HG03103 (cell line): ENCODE data around the gene SERPINB1.
"Not testable (repeated sequence)": the region's sequence is repeated elsewhere in the genome, so short reads cannot be mapped to it uniquely, and the experiment has no call there.

Source experiments
- ATAC-seq: cut with Tn5 transposase; IDR thresholded peaks from one replicate; pipeline ENCODE4 v1.9.1; 2021; ENCODE audit warnings: low read depth; ENCODE audit not compliant: unreplicated experiment

Gene SERPINB1

DNA sequence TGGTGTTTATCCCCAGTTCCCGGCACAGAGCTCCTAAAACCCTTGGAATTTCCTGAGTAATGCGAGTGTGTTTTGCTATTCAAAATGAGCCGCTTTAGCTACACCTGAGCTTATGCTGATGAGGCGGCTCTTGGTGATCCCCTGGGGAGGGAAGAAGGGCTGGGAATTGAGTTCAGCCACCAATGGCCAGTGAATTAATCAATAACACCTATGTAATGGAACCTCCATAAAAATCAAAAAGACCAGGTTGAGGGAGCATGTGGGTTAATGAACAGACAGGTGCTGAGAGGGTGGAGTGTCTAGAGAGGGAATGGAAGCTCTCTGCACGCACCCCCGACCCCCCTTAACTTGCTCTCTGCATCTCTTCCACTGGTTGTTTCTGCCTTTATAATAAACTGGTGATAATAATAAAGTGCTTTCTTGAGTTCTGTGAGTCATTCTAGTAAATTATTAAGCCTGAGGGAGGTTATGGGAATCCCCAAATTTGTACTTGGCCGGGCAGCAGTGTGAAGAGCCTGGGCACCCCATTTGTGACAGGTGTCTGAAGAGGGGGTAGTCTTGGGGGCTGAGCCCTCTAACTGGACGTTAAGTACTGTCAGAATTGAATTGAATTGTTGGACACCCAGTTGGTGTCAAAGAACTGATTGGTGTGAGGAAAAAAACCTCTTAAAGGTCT lies 24.6 kb upstream of the SERPINB1 start:
- ATAC-seq: no peak

DNA sequence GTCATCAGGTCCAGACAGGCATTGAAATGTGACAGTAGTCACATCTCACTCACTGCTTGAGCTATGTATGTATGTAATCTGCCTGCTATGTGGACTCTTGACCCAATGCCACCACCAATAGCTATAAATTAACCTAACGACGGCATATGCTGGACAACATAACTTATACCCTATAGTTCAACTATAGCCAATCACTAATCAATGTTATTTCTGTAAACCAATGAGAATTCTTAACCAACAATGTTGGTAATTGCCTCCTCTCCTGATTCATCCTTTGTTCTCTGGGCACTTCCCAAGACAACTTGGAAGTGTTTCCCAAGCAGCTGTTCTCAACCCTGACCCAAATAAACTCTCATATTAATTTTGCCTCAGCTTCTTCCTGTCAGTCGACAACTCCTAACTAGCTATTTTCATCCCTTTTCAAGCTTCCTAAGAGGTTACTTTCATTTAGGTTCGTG lies 24.1 kb upstream of the SERPINB1 start:
- no peak for ATAC-seq

DNA sequence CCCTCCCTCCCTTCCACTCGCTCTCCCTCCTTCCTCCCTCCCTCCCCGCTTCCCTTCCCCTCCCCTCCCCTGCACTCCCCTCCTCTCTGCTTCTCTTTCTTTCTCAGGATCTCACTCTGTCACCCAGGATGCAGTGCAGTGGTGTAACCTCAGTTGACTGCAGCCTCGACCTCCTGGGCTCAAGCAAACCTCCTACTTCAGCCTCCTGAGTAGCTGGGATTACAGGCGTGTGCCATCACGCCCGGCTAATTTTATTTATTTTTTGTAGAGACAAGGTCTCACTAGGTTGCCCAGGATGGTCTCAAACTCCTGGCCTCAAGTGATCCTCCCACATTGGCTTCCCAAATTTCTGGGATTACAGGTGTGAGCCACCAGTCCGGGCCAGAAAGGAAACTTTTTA lies 23.6 kb upstream of the SERPINB1 start:
- ATAC-seq: no peak

DNA sequence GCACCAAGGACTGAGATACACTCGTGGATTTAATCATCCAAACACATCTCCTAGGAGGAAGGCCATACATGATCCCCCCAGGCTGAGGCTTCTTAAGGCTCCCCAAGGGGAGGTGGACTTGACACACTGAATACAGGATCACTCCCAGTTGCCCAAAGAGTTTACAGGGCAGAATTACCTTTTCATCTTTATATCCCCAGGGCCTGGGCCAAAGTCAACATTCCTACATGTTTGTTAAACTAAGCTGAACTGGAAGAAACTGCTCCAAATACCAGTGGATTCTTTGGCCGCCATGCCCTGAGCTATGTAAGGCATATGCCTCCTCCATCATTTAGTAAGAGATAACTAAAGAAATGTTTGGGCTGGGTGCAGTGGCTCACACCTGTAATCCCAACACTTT lies 22.2 kb upstream of the SERPINB1 start:
- no peak for ATAC-seq

DNA sequence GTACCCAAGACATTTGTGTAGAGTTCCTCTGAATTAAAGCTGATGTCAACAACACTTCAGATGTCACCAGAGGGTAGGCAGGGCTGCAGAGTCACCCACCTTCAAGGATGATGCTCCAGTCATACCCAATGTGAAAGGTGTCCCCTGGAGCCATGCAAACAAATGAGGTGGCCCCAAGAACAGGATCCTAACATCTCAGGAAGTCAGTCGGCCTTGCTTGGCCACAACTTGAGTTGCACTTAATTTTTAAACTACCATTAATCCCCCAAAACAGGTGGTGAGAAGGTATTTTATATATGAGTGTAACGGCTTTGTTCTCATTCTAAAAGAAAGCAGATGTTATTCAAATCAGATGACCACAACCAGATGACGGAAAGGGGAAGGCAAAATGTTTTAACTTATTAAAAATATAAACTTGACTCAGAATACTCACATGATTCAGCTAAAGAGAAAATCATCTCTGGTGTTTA lies 21.1 kb upstream of the SERPINB1 start:
- peak; percentile 44 for ATAC-seq

DNA sequence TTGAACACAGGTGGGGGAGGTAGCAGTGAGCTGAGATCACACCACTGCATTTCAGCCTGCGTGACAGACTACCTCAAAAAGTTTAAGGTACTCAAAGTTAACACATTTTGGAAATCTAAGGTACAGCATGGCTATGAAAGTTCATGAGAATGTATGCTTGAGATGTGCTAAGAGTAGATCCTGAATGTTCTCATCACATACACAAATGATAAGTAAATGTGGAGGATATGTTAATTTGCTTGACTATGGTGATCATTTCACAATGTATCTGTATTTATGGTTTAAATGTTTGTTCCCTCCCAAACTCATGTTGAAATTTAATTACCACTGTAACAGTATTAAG lies 20.1 kb upstream of the SERPINB1 start:
- ATAC-seq: no peak

DNA sequence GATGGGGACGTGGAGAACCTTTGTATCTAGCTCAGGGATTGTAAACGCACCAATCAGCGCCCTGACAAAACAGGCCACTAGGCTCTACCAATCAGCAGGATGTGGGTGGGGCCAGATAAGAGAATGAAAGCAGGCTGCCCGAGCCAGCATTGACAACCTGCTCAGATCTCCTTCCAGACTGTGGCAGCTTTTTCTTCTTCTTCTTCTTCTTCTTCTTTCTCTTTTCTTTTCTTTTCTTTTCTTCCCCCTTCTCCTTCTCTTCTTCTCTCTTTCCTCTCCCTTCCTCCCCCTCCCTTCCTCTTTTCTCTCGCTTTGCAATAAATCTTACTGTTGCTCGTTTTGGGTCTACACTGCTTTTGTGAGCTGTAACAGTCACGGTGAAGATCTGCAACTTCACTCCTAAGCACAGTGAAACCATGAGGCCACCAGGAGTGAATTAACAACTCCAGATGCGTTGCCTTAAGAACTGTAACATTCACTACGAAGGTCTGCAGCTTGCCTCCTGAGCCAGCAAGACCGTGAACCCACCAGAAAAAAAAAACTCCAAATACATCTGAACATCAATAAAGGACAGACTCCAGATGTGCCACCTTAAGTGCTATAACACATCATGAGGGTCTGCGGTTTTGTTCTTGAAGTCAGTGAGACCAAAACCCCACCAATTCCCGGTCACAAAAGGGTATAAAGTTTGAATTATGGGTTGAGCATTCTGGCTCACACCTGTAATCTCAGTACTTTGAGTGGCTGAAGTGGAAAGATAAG lies 19.6 kb upstream of the SERPINB1 start:
- no peak for ATAC-seq

DNA sequence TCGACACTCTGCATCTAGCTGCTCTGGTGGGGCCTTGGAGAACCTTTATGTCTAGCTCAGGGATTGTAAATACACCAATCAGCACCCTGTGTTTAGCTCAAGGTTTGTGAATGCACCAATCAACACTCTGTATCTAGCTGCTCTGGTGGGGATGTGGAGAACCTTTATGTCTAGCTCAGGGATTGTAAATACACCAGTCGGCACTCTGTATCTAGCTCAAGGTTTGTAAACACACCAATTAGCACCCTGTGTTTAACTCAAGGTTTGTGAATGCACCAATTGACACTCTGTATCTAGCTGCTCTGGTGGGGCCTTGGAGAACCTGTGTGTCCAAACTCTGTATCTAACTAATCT lies 19.0 kb upstream of the SERPINB1 start:
- ATAC-seq: not testable (repeated sequence)

DNA sequence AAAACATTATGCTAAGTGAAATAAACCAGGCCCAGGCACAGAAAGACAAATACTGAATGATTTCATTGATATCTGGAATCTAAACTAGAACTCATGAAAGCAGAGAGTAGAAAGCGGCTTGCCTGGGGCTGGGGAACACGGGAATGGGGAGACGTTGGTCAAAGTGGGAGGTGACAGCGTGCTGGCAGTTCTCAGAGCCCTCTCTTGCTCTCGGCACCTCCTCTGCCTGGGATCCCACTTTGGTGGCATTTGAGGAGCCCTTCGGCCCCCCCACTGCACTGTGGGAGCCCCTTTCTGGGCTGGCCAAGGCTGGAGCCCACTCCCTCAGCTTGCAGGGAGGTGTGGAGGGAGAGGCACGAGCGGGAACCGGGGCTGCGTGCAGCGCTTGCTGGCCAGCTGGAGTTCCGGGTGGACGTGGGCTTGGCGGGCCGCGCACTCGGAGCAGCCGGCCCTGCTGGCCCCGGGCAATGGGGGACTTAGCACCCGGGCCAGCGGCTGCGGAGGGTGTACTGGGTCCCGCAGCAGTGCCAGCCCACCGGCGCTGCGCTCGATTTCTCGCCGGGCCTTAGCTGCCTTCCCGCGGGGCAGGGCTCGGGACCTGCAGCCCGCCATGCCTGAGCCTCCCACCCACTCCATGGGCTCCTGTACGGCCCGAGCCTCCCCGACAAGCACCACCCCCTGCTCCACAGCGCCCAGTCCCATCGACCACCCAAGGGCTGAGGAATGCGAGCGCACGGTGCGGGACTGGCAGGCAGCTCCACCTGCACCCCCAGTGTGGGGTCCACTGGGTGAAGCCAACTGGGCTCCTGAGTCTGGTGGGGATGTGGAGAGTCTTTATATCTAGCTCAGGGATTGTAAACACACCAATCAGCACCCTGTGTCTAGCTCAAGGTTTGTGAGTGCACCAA lies 18.4 kb upstream of the SERPINB1 start:
- not testable (repeated sequence) for ATAC-seq

DNA sequence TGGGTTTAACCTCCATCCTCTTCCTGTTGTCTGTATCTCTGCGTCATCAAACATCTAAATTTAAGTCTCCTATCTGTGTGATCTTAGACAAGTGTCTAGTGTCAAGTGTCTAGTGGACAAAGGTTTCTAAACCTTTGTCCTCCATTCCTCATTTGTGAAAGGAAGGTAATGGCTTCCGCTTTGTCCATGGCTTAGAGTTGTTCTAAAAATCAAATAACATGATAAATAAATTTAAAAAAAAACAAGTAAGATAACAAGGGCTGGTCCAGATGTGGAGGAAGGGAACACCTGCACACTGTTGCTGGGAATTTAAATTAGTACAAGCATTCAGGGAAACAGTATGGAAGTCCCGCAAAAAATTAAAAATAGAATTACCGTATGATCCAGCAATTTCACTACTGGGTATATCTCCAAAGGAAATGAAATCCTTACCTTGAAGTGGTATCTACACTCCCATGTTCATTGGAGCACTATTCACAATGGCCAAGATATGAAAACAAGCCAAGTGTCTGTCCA lies 17.6 kb upstream of the SERPINB1 start:
- ATAC-seq: no peak

DNA sequence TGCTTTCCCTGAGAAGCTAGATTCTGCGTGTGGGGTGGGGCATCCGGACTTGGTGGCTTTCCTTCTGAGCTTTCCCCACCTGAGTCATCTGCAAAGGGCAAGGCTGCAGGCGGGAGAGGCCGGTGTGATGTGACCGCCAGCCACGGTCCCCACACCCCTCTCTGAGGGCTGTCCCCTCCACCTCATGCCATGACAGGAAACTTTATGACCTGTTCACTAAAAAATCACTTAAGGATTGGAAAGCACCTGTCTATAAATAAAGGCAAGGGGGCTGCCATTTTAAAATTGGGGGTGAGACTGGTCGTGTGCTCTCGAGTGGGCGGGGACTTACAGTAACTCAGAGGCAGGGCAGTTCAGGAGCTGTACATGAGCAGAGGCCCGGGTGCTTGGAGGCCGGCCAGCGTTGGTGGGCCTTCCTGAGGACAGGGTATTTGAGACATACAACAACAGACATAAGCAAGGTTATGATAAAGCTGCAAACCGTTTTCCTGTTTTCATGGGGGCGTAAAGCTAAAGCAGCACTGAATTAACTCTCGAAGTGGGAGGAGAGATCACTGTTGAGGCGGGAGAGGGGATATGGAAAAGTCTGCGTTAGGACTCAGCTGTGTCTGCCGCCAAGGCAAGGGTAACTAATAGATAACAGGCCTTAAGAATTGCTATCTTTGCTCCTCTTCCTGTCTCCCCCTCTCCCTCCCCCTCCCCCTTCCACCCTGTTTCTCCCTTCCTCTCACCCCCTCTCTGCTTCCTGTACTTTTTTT lies 16.1 kb upstream of the SERPINB1 start:
- ATAC-seq: peak; percentile 39

DNA sequence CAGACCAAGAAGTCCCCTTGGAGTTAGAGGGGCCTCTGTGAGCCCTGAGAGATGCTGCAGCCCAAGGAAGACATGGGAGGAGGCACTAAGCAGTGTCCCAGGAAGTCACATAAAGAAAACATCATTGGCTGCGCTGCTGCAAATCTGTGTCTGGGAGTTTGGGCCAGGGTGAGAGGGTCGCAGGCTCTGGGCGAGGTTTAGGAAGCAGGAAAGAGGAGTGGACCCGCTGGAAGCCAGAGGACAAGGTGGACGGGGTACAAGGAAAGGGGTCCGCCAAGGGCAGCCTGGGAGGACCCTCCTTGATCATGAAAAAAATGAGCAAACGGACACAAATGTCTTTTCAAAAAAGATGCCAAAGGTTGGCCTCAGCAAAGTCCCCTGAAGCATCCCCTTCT lies 15.5 kb upstream of the SERPINB1 start:
- no peak for ATAC-seq

DNA sequence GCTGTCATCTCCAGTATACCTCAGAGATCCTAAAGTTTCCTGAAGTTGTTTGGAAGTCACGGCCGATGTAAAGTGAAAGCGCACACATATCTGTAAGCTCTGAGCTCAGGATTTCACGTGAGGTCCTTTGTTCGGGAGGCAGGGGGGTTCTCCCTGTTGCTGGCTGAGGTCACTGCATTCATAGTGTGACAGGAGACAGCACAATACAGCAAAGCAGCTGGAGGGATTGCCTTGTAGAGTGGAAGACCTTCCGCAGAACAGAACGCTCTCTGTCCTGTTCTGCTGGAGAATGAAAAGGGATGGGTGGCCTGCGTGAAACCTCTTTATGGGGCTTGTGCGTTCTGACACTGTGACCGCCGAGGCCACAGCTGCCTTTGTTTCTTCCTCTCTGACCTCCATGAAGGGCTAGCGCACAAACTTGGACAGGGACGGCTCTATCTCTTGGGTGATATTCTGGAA lies 13.4 kb upstream of the SERPINB1 start:
- no peak for ATAC-seq

DNA sequence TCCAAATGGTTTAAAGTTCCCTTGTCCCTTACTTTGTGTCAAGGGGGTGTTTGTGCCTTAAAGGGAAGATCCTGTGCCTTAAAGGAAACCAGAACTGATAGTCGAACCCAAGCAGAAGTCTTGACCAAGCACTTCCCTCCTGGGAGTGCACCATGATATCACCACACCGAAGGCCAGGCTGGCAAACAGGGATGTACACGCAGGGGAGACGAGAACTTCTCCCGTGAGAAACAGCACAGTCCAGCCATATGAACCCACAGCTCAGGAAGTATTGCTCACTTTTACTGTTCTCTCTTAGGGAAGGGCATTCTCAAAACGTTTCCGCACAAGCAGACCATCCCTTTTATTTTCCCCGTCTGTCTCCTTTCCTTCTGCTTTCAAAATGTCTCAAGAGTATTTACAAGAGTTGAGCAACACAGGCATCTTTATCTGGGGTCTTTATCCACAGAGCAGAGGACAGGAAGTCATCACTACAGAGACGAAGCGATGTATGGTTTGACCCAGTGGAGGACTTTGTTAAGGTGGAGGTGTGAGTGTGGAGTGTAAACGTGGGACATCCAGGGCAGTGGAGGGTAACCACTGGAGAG lies 12.8 kb upstream of the SERPINB1 start:
- no peak for ATAC-seq

DNA sequence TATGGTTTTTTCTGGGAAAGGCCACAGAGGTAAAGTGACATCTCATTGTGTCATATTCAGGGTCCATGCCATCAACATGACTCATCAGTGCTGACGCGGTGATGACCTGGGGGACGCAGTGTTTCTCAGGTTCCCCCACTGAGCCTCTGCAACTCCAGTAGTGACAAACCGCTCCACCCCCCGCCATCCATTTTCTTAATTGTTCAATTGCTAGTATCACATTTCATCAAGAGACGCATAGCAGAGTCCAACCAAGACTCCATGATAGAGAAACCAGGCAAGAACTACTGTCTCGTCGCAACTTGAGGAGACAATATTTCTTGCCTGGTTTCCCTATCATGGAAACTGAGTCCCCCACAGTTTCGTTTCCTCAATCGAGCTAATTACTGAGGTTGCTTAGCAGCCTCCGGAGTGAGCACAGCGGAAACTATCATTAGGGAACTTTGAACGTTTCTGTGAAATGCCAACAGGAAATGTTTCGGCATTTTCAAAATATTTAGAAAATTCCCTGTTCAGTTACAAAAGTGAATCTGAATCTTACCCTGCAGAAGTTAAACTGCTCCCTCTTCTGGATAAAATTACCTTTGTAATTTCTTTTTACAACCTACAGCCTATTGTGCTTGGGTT lies 12.2 kb upstream of the SERPINB1 start:
- peak; percentile 35 for ATAC-seq

DNA sequence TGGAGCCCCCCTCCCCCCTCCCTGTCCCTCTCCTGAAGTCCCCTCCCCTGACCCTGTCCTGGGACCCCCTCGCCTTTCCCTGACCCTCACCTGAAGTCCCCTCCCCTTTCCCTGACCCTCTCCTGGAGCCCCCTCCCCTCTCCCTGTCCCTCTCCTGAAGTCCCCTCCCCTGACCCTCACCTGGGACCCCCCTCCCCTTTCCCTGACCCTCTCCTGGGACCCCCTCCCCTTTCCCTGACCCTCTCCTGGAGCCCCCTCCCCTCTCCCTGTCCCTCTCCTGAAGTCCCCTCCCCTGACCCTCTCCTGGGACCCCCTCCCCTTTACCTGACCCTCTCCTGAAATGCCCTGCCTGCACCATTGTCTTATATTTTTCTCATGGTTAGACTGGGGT lies 11.7 kb upstream of the SERPINB1 start:
- ATAC-seq: not testable (repeated sequence)

DNA sequence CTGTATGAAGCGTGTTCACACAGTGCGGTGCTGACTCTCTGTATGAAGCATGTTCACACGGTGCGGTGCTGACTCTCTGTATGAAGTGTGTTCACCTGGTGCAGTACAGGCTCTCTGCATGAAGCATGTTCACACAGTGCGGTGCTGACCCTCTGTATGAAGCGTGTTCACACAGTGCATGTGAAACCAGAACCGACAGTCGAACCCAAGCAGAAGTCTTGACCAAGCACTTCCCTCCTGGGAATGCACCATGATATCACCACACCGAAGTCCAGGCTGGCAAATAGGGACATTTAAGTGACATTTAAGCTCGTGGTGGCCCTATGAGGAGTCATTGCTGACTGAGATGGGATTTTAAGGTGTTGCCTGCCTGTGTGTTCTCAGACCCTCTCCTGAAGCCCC lies 11.3 kb upstream of the SERPINB1 start:
- ATAC-seq: no peak

DNA sequence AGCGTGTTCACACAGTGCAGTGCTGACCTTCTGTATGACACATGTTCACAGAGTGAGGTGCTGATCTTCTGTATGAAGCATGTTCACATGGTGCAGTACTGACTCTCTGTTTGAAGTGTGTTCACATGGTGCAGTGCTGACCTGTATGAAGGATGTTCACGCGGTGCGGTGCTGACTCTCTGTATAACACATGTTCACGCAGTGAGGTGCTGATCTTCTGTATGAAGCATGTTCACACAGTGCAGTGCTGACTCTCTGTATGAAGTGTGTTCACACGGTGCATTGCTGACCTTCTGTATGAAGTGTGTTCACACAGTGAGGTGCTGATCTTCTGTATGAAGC lies 10.8 kb upstream of the SERPINB1 start:
- ATAC-seq: no peak

DNA sequence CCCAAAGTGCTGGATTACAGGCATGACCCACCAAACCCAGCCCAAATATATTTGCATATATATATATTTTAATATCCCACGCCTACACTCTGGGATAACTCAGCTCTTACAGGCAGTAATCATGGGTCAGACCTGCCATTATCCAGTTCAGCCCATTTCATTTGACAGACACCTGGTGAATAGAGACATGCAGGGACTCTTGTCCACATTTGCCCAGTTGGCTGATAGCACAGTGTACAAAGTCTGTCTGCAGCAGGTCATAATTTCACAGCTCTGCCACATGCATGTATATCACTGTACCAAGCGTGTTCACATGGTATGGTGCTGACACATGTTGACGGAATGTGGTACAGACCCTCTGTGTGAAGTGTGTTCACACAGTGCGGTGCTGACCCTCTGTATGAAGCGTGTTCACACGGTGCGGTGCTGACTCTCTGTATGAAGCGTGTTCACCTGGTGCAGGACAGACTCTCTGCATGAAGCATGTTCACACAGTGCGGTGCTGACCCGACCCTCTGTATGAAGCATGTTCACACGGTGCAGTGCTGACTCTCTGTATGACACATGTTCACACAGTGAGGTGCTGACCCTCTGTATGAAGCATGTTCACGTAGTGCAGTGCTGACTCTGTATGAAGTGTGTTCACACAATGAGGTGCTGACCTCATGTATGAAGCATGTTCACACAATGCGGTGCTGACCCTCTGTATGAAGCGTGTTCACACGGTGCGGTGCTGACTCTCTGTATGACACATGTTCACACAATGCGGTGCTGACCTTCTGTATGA lies 10.3 kb upstream of the SERPINB1 start:
- no peak for ATAC-seq
